ENCODE data around the gene ARL6IP4. TPM values are rescaled to one million over a fixed set of nuclear protein-coding genes. Genes with fewer than 3 reads are reported as not detected.

Gene ARL6IP4
- total RNA-seq, 1 experiment from 2014 or later: 132 TPM

- Histone ChIP-seq H2BK15ac (ENCODE audit: low read depth, low read length) (no peak overlapping the region), H2BK12ac (ENCODE audit: insufficient read length, low read depth, low read length) (no peak overlapping the region), H3K4me2 (ENCODE audit: insufficient read depth, insufficient read length, low read length) (no peak overlapping the region), H3K79me2 (ENCODE audit: insufficient read depth, low read length) (no peaks in the 10 kb centered on the region), H3K23me2 (ENCODE audit: insufficient read length, low read depth, low read length, poor library complexity, severe bottlenecking) (peaks cover 6% of the 10 kb centered on the region), H2BK120ac (ENCODE audit: low read depth, low read length, poor library complexity, severe bottlenecking) (no peak overlapping the region), H2AK5ac (ENCODE audit: insufficient read length, low read length) (no peak overlapping the region), H3K4ac (ENCODE audit: low read depth, low read length) (no peak overlapping the region), H2AFZ (ENCODE audit: low read length) (no peak overlapping the region), H4K91ac (ENCODE audit: insufficient read length, low read depth, low read length) (no peak overlapping the region), H3K56ac (ENCODE audit: insufficient read length, low read depth, low read length) (no peak overlapping the region), H3K4me1 (ENCODE audit: insufficient read depth, low read length) (no peaks in the 10 kb centered on the region), H4K5ac (ENCODE audit: insufficient read length, low read depth, low read length) (no peak overlapping the region), H3K23ac (ENCODE audit: insufficient read length, low read depth, low read length) (no peak overlapping the region), H3K9me3 (ENCODE audit: control insufficient read depth, low read depth, low read length) (no peaks in the 10 kb centered on the region), H3K14ac (ENCODE audit: insufficient read depth, low read length) (no peak overlapping the region), H3K79me1 (ENCODE audit: insufficient read depth, low read depth, low read length, poor library complexity, severe bottlenecking) (no peaks in the 10 kb centered on the region), H2BK20ac (ENCODE audit: low read depth, low read length, poor library complexity, severe bottlenecking) (no peak overlapping the region), H2BK5ac (ENCODE audit: insufficient read length, low read length) (no peak overlapping the region), H3K27me3 (ENCODE audit: insufficient read depth, low read length) (no peaks in the 10 kb centered on the region), H4K8ac (replicated peaks; ENCODE audit: insufficient read length, low read depth, low read length) (no peak overlapping the region), H4K20me1 (ENCODE audit: control insufficient read depth, insufficient read depth, insufficient read length) (no peaks in the 10 kb centered on the region), H3K9ac (ENCODE audit: extremely low read depth, insufficient read length, low read length) (no peak overlapping the region), H3K18ac (ENCODE audit: insufficient read length, low read depth, low read length) (no peak overlapping the region), H3K27ac (ENCODE audit: insufficient read length, low read depth, low read length) (no peak overlapping the region), H3T11ph (ENCODE audit: low read length) (no peak overlapping the region)
- no peak overlapping the region for H3K27ac Mint-ChIP-seq
- no peak for DNase-seq
- no peaks in the 10 kb centered on the region for H3K9me3 Mint-ChIP-seq
- H3K27me3 Mint-ChIP-seq (ENCODE audit: low read depth): peaks cover 23% of the 10 kb centered on the region
- peaks cover 5 to 17% of the 10 kb centered on the region in 2 experiments for H3K4me1 Mint-ChIP-seq
- no peaks in the 10 kb centered on the region for H3K36me3 Mint-ChIP-seq (ENCODE audit: insufficient read depth in 1 of 3, low read depth in 3 of 3)
- peak overlapping the region; percentile 27 to 69; a peak in 3 of 5 replicates for H3K4me3 Mint-ChIP-seq
- WGBS (ENCODE audit: extremely low coverage, insufficient read length, low lambda C conversion rate): no CpG with 5 or more reads among the region's 19 CpGs
- TF ChIP-seq CTCF (conservative IDR thresholded peaks at IDR 0.05): no peak
Measured at GRCh38 chr12:122964439-122965257, 15.8 kb upstream of the ARL6IP4 start.
